KMS-11 (cell line): ENCODE measurements around the gene SERPINA3.

Experiments used
- H2AFZ ChIP-seq: fragments of 200-600 bp; sonication (generic); 2 replicates; pipeline ENCODE4 v1.6.1; 2016; ENCODE audit warnings: antibody characterized with exemption, mixed run types, low read depth
- H3K27ac ChIP-seq: fragments of 200-600 bp; sonication (generic); 2 replicates; pipeline ENCODE4 v1.6.1; 2016; ENCODE audit warnings: mild to moderate bottlenecking, mixed run types
- H3K27me3 ChIP-seq: fragments of 200-600 bp; sonication (generic); 2 replicates; pipeline ENCODE4 v1.6.1; 2017; ENCODE audit warnings: mild to moderate bottlenecking, low read depth, mixed run types, moderate library complexity; ENCODE audit not compliant: insufficient read depth
- H3K36me3 ChIP-seq: fragments of 200-600 bp; sonication (generic); 2 replicates; pipeline ENCODE4 v1.6.1; 2017; ENCODE audit warnings: mild to moderate bottlenecking, mixed run types; ENCODE audit not compliant: insufficient read depth
- H3K4me1 ChIP-seq: fragments of 200-600 bp; sonication (generic); 2 replicates; pipeline ENCODE4 v1.6.1; 2016; ENCODE audit warnings: mild to moderate bottlenecking, low read depth, mixed run types; ENCODE audit not compliant: poor library complexity, severe bottlenecking
- H3K4me2 ChIP-seq: fragments of 200-600 bp; sonication (generic); 2 replicates; pipeline ENCODE4 v1.7.0; 2016; ENCODE audit warnings: mild to moderate bottlenecking, mixed run types
- H3K4me3 ChIP-seq: fragments of 200-600 bp; sonication (generic); IDR thresholded peaks from 2 replicates; pipeline ENCODE4 v1.6.1; 2017; ENCODE audit warnings: low read depth, low read length, mixed read lengths; ENCODE audit not compliant: insufficient read depth
- H3K79me2 ChIP-seq: fragments of 200-600 bp; sonication (generic); 2 replicates; pipeline ENCODE4 v1.6.1; 2016; ENCODE audit warnings: low read depth, mixed run types; ENCODE audit not compliant: insufficient read depth
- H3K9ac ChIP-seq: fragments of 200-600 bp; sonication (generic); 2 replicates; pipeline ENCODE4 v1.6.1; 2016; ENCODE audit warnings: mild to moderate bottlenecking, mixed run types
- H4K20me1 ChIP-seq: fragments of 200-600 bp; sonication (generic); 2 replicates; pipeline ENCODE4 v1.6.1; 2016; ENCODE audit warnings: mild to moderate bottlenecking, mixed run types; ENCODE audit not compliant: insufficient read depth
- TF ChIP-seq, protein P1 (sequence below): fragments of 200-600 bp; sonication (generic); conservative IDR thresholded peaks from 2 replicates; pipeline ENCODE4 v1.6.1; 2017; ENCODE audit warnings: low read depth, mild to moderate bottlenecking, antibody characterized with exemption, low read length, moderate library complexity, mixed read lengths

The SERPINA3 gene

DNA sequence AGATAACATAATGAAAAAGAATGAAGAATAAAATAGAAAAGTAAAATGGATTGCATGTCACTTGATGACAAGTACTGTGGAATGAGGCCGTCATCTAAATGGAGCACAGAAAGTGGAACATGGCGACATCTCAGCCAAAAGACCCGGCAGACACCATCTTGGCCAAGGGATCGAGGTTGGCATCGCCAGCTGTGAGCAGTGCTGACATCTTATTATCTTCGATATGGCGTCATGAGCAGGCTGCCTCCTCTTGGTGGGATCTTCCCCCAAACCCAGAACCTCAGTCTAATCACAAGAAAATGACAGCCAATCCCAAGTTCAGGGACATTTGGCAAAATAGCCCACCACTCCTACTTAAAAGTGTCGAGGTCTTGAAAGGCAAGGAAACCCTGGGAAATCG is 15.8 kb upstream of the SERPINA3 start:
- Histone ChIP-seq H3K27ac (no peak overlapping the region), H3K79me2 (no peaks in the 10 kb centered on the region), H3K27me3 (no peaks in the 10 kb centered on the region), H4K20me1 (no peaks in the 10 kb centered on the region), H3K9ac (no peak overlapping the region), H3K4me3 (no peak overlapping the region), H3K36me3 (no peaks in the 10 kb centered on the region), H2AFZ (no peak overlapping the region), H3K4me1 (no peaks in the 10 kb centered on the region), H3K4me2 (no peak overlapping the region)
- TF ChIP-seq, protein P1, sequence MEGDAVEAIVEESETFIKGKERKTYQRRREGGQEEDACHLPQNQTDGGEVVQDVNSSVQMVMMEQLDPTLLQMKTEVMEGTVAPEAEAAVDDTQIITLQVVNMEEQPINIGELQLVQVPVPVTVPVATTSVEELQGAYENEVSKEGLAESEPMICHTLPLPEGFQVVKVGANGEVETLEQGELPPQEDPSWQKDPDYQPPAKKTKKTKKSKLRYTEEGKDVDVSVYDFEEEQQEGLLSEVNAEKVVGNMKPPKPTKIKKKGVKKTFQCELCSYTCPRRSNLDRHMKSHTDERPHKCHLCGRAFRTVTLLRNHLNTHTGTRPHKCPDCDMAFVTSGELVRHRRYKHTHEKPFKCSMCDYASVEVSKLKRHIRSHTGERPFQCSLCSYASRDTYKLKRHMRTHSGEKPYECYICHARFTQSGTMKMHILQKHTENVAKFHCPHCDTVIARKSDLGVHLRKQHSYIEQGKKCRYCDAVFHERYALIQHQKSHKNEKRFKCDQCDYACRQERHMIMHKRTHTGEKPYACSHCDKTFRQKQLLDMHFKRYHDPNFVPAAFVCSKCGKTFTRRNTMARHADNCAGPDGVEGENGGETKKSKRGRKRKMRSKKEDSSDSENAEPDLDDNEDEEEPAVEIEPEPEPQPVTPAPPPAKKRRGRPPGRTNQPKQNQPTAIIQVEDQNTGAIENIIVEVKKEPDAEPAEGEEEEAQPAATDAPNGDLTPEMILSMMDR: no peak

DNA sequence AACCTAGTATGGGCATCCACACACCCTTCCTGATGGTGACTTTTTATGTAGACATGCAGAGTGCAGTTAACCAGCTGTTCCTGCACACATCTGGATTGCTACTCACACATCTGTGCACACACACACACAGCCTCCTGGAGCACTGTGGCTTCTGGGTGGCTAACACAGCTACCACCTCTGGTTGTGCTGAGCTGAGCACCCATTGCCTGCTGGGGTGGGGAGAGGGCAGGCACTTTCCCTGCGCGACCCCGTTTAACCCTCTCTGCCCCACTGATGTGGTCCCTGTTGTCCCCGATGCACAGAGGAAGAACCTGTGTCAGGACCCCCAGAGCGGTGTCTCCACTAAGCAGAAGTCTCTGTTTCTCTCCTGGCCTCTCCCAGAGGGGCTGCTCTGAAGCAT is 14.4 kb upstream of the SERPINA3 start:
- Histone ChIP-seq H2AFZ (no peak overlapping the region), H3K27ac (no peak overlapping the region), H3K4me1 (no peaks in the 10 kb centered on the region), H4K20me1 (no peaks in the 10 kb centered on the region), H3K79me2 (no peaks in the 10 kb centered on the region), H3K36me3 (no peaks in the 10 kb centered on the region), H3K4me3 (no peak overlapping the region), H3K27me3 (no peaks in the 10 kb centered on the region), H3K9ac (no peak overlapping the region), H3K4me2 (no peak overlapping the region)
- TF ChIP-seq, protein P1: no peak

DNA sequence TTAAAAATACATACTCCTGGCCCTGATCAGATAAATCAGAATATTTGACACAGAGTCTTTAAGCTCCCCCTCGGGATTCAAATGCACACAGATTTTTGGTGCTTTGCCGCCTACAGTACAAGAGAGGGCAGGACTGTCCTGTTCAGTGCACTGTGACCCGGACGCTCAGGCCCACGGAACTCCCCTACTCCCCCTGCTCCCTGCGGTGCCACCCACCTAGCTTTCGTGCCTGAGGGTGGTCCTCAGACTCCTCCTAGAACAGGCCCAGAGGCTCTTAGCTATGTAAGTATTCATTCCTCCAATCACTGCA is 13.7 kb upstream of the SERPINA3 start:
- H3K27ac ChIP-seq: no peak overlapping the region

DNA sequence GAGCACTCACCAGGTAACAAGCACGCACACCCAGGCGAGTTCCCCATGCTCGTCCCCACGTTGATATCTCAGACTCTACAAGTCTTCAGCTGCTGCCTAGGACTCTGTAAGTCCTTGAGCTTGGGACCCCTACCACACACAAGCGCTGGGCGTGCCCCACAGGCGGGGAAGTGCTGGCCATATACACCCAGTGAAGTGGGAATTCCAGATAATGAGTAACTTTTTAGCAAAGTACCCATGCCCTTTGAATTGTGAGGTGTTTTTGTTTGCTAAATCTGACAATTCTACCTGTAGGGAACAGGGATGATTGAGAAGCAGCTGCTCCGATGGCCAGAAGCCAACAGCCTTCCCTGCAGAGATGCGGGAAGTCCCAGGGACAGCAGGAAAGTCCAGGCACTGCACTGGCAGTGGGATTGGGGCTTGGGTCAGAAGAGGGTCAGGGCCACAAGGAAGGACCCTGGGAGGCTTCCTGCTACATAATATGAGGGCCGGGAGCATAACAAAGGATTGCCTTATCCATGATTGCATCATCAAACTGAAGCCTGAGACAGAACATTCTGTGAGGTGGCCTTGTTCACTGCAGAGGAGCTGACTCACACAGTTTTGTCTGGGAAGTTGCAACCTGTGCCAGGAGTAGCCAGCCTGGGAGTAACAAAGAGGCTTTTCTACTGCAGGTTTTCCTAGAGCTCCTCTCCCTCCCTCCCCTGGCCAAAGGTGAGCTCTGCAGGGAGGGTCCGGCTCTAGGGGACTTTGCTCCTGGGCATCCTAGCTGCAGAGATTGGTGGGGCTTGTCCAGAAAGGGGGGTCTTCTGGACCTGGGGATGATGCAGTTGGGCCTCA is 13.2 kb upstream of the SERPINA3 start:
- Histone ChIP-seq H3K36me3 (no peaks in the 10 kb centered on the region), H3K4me2 (no peak overlapping the region), H2AFZ (no peak overlapping the region), H3K79me2 (no peaks in the 10 kb centered on the region), H3K27ac (no peak overlapping the region), H3K4me1 (no peaks in the 10 kb centered on the region), H4K20me1 (no peaks in the 10 kb centered on the region), H3K9ac (no peak overlapping the region), H3K27me3 (no peaks in the 10 kb centered on the region), H3K4me3 (no peak overlapping the region)
- TF ChIP-seq, protein P1: no peak

More for the DNA sequence above, 13.7 kb upstream of the SERPINA3 start:
- Histone ChIP-seq H3K27me3 (no peaks in the 10 kb centered on the region), H3K79me2 (no peaks in the 10 kb centered on the region), H3K4me2 (no peak overlapping the region), H3K4me1 (no peaks in the 10 kb centered on the region), H3K36me3 (no peaks in the 10 kb centered on the region), H4K20me1 (no peaks in the 10 kb centered on the region), H3K9ac (no peak overlapping the region), H3K4me3 (no peak overlapping the region), H2AFZ (no peak overlapping the region)
- TF ChIP-seq, protein P1: no peak
